Stromal cell of bone marrow (primary cell): ENCODE measurements around the gene CPLANE1.
"Not testable (repeated sequence)": the region's sequence is repeated elsewhere in the genome, so short reads cannot be mapped to it uniquely, and the experiment has no call there.

Experiments used
- DNase-seq: peaks from one replicate; pipeline ENCODE4 v3.0.0-alpha.2; 2012; ENCODE audit warnings: low read depth

CPLANE1 gene

GRCh38 chr5:37121027-37121426 is 128.1 kb downstream of the CPLANE1 start:
- DNase-seq: no peak

GRCh38 chr5:37120270-37120669 is 128.9 kb downstream of the CPLANE1 start:
- no peak for DNase-seq

GRCh38 chr5:37116359-37116758 is 132.8 kb downstream of the CPLANE1 start:
- DNase-seq: no peak

GRCh38 chr5:37112383-37112991 is 136.7 kb downstream of the CPLANE1 start:
- no peak for DNase-seq

GRCh38 chr5:37111426-37112382 is 137.5 kb downstream of the CPLANE1 start:
- no peak for DNase-seq

- DNase-seq: no peak
Observed at GRCh38 chr5:37110135-37110534, 139.0 kb downstream of the CPLANE1 start.

- DNase-seq: no peak
Observed at GRCh38 chr5:37109338-37109737, 139.8 kb downstream of the CPLANE1 start.

- no peak for DNase-seq
Observed at GRCh38 chr5:37103302-37103701, 145.9 kb downstream of the CPLANE1 start.

- DNase-seq: not testable (repeated sequence)
Observed at GRCh38 chr5:37099267-37099666, 149.9 kb downstream of the CPLANE1 start.

- not testable (repeated sequence) for DNase-seq
Observed at GRCh38 chr5:37093795-37094194, 155.4 kb downstream of the CPLANE1 start.

GRCh38 chr5:37090781-37091180 is 158.4 kb downstream of the CPLANE1 start:
- DNase-seq: no peak

GRCh38 chr5:37090123-37090726 is 159.0 kb downstream of the CPLANE1 start:
- no peak for DNase-seq

- no peak for DNase-seq
Observed at GRCh38 chr5:37088009-37088408, 161.2 kb downstream of the CPLANE1 start.

- peak; percentile 8 for DNase-seq
Observed at GRCh38 chr5:37086466-37087173, 162.6 kb downstream of the CPLANE1 start.

GRCh38 chr5:37086026-37086425 is 163.2 kb downstream of the CPLANE1 start:
- DNase-seq: not testable (repeated sequence)

- not testable (repeated sequence) for DNase-seq
Observed at GRCh38 chr5:37082977-37083376, 166.2 kb downstream of the CPLANE1 start.

- no peak for DNase-seq
Observed at GRCh38 chr5:37080697-37081096, 168.5 kb downstream of the CPLANE1 start.

- DNase-seq: no peak
Observed at GRCh38 chr5:37077146-37077545, 172.0 kb downstream of the CPLANE1 start.

GRCh38 chr5:37075399-37075950 is 173.7 kb downstream of the CPLANE1 start:
- DNase-seq: no peak

GRCh38 chr5:37071901-37072581 is 177.1 kb downstream of the CPLANE1 start:
- DNase-seq: peak; percentile 57

GRCh38 chr5:37071487-37071886 is 177.7 kb downstream of the CPLANE1 start:
- no peak for DNase-seq
